Measurements from ENCODE around the gene FAM50B. TPM values are rescaled to one million over a fixed set of nuclear protein-coding genes. Genes with fewer than 3 reads are reported as not detected.

FAM50B gene
- total and polyA plus RNA-seq, 2 of the 13 experiments (the other 11 are each of a cell fraction or from before 2014, with no cell fraction given), result 0.05 TPM; not detected in 1

GRCh38 chr6:3879194-3879952 is 30.2 kb downstream of the FAM50B start:
- ATAC-seq (no peak; the same call in 2 of the 3 replicates), DNase-seq (ENCODE audit: low spot score) (no peak), FAIRE-seq (no peak)
- Histone ChIP-seq H3K36me3 (replicated peaks in 1 of 2; ENCODE audit: control insufficient read depth in 1 of 2, insufficient read depth in 2 of 2, low read length in 2 of 2) (no peaks in the 10 kb centered on the region), H3K4me1 (ENCODE audit: insufficient read depth, low read length) (peaks cover 44% of the 10 kb centered on the region), H3K9me3 (ENCODE audit: low read length) (peaks cover 9% of the 10 kb centered on the region; the same call in 1 of the 2 replicates), H3K4me2 (ENCODE audit: low read depth, low read length) (no peak overlapping the region), H3K79me2 (ENCODE audit: insufficient read depth, low read length) (no peaks in the 10 kb centered on the region), H4K20me1 (ENCODE audit: insufficient read depth, low read length) (no peaks in the 10 kb centered on the region), H3K9ac (ENCODE audit: insufficient read depth, low read depth, low read length) (no peak overlapping the region), H3K27ac (ENCODE audit: extremely low read length, insufficient read depth, low read length) (no peak overlapping the region), H3K4me3 (replicated peaks in 1 of 3; ENCODE audit: insufficient read depth in 1 of 3, low read depth in 2 of 3, low read length in 3 of 3) (no peak overlapping the region), H3K27me3 (ENCODE audit: control insufficient read depth in 1 of 2, insufficient read depth in 2 of 2, low read length in 2 of 2) (no peaks in the 10 kb centered on the region), H2AFZ (ENCODE audit: low read length) (no peak overlapping the region)
- ChIA-PET CTCF (ENCODE audit: low intra/inter-chr PET ratio, low total read pairs) (no interaction called here), POLR2A (no interaction called here)
- 79% methylated on average over 25 of the region's 25 CpGs for WGBS (ENCODE audit: low lambda C conversion rate)
- in situ Hi-C loops (cut with HindIII; ENCODE audit: extremely low pct_ligation_motif_present, low pct_unique_long_range_greater_than_20kb), result no loop called here
- intact Hi-C loops (cut with micrococcal nuclease; ENCODE audit: unreplicated experiment), result no loop called here
- no TSS peak for BruUV-seq (replicated peaks)
- TF ChIP-seq ZNF263 (CRISPR knock-in tag; IDR thresholded peaks at IDR 0.05) (peak; percentile 61), MZF1 (CRISPR knock-in tag; IDR thresholded peaks at IDR 0.05; ENCODE audit: borderline replicate concordance) (no peak), MEIS2 (CRISPR knock-in tag; IDR thresholded peaks at IDR 0.05) (no peak)

GRCh38 chr6:3881711-3882421 is 32.7 kb downstream of the FAM50B start:
- no peaks in the 10 kb centered on the region for H3K79me2 ChIP-seq (ENCODE audit: insufficient read depth, low read length)
- no peak overlapping the region for H3K4me3 ChIP-seq (replicated peaks in 1 of 3; ENCODE audit: insufficient read depth in 1 of 3, low read depth in 2 of 3, low read length in 3 of 3)
- no peaks in the 10 kb centered on the region for H4K20me1 ChIP-seq (ENCODE audit: insufficient read depth, low read length)
- ChIA-PET CTCF (ENCODE audit: low intra/inter-chr PET ratio, low total read pairs) (no interaction called here), POLR2A (interaction anchor here (0.8 kb wide), 1 partner anchor 75 kb away, joined by 3 read pairs; no protein-coding TSS in a partner anchor)
- WGBS (ENCODE audit: low lambda C conversion rate), result 61% methylated on average over 13 of the region's 13 CpGs
- BruUV-seq (replicated peaks), result no TSS peak
- DNase-seq (ENCODE audit: low spot score) (no peak), FAIRE-seq (no peak), ATAC-seq (no peak)
- H3K9ac ChIP-seq (ENCODE audit: insufficient read depth, low read depth, low read length), result no peak overlapping the region
- H2AFZ ChIP-seq (ENCODE audit: low read length), result no peak overlapping the region
- in situ Hi-C loops (cut with HindIII; ENCODE audit: extremely low pct_ligation_motif_present, low pct_unique_long_range_greater_than_20kb) (no loop called here), intact Hi-C loops (cut with micrococcal nuclease; ENCODE audit: unreplicated experiment) (no loop called here)
- H3K27me3 ChIP-seq (ENCODE audit: control insufficient read depth in 1 of 2, insufficient read depth in 2 of 2, low read length in 2 of 2), result no peaks in the 10 kb centered on the region
- H3K36me3 ChIP-seq (replicated peaks in 1 of 2; ENCODE audit: control insufficient read depth in 1 of 2, insufficient read depth in 2 of 2, low read length in 2 of 2), result no peaks in the 10 kb centered on the region
- H3K4me2 ChIP-seq (ENCODE audit: low read depth, low read length), result no peak overlapping the region
- H3K27ac ChIP-seq (ENCODE audit: extremely low read length, insufficient read depth, low read length), result no peak overlapping the region
- H3K9me3 ChIP-seq (ENCODE audit: low read length), result peaks cover 9% of the 10 kb centered on the region; the same call in 1 of the 2 replicates
- peaks cover 65% of the 10 kb centered on the region for H3K4me1 ChIP-seq (ENCODE audit: insufficient read depth, low read length)
- TF ChIP-seq RELA (CRISPR knock-in tag; IDR thresholded peaks at IDR 0.05), result no peak
- TF ChIP-seq NKX3-1 (CRISPR knock-in tag; IDR thresholded peaks at IDR 0.05), result no peak
- no peak for TF ChIP-seq ZNF781 (CRISPR knock-in tag; IDR thresholded peaks at IDR 0.05; ENCODE audit: borderline replicate concordance, not compliant biosample characterization)
- TF ChIP-seq ZNF512 (CRISPR knock-in tag; IDR thresholded peaks at IDR 0.05), result no peak
- 0 out of 2 replicates have a peak, but pooled peaks have one; percentile 17 for TF ChIP-seq FOXO4 (CRISPR knock-in tag; conservative IDR thresholded peaks at IDR 0.05)
- no peak for TF ChIP-seq NR1H2 (CRISPR knock-in tag; IDR thresholded peaks at IDR 0.05; ENCODE audit: borderline replicate concordance, low read depth)
- TF ChIP-seq ZFP1 (CRISPR knock-in tag; IDR thresholded peaks at IDR 0.05), result no peak
- no peak for TF ChIP-seq KLF6 (CRISPR knock-in tag; IDR thresholded peaks at IDR 0.05)
- TF ChIP-seq BRD4 (CRISPR knock-in tag; IDR thresholded peaks at IDR 0.05), result no peak
- TF ChIP-seq ZNF264 (CRISPR knock-in tag; IDR thresholded peaks at IDR 0.05), result no peak
- TF ChIP-seq ZBTB42 (CRISPR knock-in tag; IDR thresholded peaks at IDR 0.05), result no peak
- peak; percentile 100 for TF ChIP-seq ZNF761 (CRISPR knock-in tag; conservative IDR thresholded peaks at IDR 0.05)

Data from HepG2 (cell line).